Testis (tissue), 3 donors: ENCODE data around the gene BRD3OS. TPM values are rescaled to one million over a fixed set of nuclear protein-coding genes. Genes with fewer than 3 reads are reported as not detected.

ENCODE experiments used
- DNase-seq: peaks from one replicate; pipeline ENCODE4 v3.0.0-alpha.2; 2019
- H3K27ac ChIP-seq, 2 donors: fragments of 200-600 bp; sonication (generic); one replicate each; pipeline ENCODE4 v1.5.1; 2019
- H3K27me3 ChIP-seq: fragments of 200-600 bp; sonication (generic); one replicate; pipeline ENCODE4 v1.5.1; 2019
- H3K36me3 ChIP-seq: fragments of 200-600 bp; sonication (generic); one replicate; pipeline ENCODE4 v1.5.1; 2017; ENCODE audit warnings: low read depth; ENCODE audit errors: missing control alignments
- H3K4me1 ChIP-seq: fragments of 200-600 bp; sonication (generic); one replicate; pipeline ENCODE4 v1.5.1; 2019
- H3K4me3 ChIP-seq, 2 donors: fragments of 200-600 bp; sonication (generic); one replicate each; pipeline ENCODE4 v1.5.1; 2017 to 2019
- H3K9me3 ChIP-seq: fragments of 200-600 bp; sonication (generic); one replicate; pipeline ENCODE4 v1.5.1; 2017
- POLR2A ChIP-seq: fragments of 450-650 bp; IDR thresholded peaks from one replicate; pipeline ENCODE4 v1.6.1; 2017; ENCODE audit warnings: antibody characterized with exemption, mild to moderate bottlenecking, moderate library complexity
- WGBS, 2 donors: methylation state at CpG; one replicate each; pipeline ENCODE4 v1.1.5; 2018; 5-methylcytosine and 5-hydroxymethylcytosine counted together
- intact Hi-C: fragments of 100-400 bp; cut with DNase I; formaldehyde crosslinking; loops from one replicate; pipeline ENCODE4 v1.15.1; 2023; ENCODE audit warnings: low total_unique reads
- polyA plus RNA-seq: library from polyadenylated mRNA; stranded (reverse); fragments of 350-450 nt; fragmentation: Illumina TruSeq; extraction: RNeasy Lipid Tissue Mini Kit (QIAGEN cat#74804); gene quantifications from one replicate; pipeline ENCODE4 v1.2.3, GENCODE V29; 2014; ENCODE audit warnings: low read depth, low replicate concordance; ENCODE audit not compliant: insufficient read depth
- total RNA-seq, 2 donors: library from RNA; depleted of rRNA; stranded (reverse); fragments of >200 nt; gene quantifications; one replicate each; pipeline ENCODE4 v1.2.3, GENCODE V29; 2016
- TF ChIP-seq, protein P1 (sequence below), 3 experiments: fragments of 450-650 bp in 2 of 3; fragments of 200-600 bp in 1 of 3; sonication (generic) in 1 of 3; IDR thresholded peaks; one replicate each; pipeline ENCODE4 v1.5.1; 2016 to 2019; ENCODE audit warnings: antibody characterized with exemption in 3 of 3, mild to moderate bottlenecking in 2 of 3, moderate library complexity in 1 of 3

Gene BRD3OS
- total and polyA plus RNA-seq, 3 donors from 2014 or later: 18.9 to 29.5 (median 19.0) TPM

DNA sequence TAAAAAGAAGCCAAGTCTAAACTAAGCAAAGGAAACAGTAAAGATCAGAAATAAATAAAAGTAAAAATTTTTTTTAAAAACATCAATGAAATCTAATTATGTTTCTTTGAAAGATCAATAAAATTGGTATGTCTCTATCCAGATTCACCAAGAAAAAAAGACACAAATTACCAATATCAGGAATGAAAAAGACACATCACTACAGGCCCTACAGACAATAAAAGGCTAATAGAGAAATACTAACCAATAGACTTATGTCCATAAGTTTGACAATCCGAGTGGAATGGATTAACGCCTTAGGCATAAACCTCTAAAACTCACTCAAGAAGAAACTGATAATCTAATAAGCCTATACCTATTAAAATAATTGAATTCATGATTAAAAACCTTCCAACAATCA lies 12.4 kb downstream of the BRD3OS start:
- intact Hi-C loops: no loop called here
- TF ChIP-seq, protein P1, sequence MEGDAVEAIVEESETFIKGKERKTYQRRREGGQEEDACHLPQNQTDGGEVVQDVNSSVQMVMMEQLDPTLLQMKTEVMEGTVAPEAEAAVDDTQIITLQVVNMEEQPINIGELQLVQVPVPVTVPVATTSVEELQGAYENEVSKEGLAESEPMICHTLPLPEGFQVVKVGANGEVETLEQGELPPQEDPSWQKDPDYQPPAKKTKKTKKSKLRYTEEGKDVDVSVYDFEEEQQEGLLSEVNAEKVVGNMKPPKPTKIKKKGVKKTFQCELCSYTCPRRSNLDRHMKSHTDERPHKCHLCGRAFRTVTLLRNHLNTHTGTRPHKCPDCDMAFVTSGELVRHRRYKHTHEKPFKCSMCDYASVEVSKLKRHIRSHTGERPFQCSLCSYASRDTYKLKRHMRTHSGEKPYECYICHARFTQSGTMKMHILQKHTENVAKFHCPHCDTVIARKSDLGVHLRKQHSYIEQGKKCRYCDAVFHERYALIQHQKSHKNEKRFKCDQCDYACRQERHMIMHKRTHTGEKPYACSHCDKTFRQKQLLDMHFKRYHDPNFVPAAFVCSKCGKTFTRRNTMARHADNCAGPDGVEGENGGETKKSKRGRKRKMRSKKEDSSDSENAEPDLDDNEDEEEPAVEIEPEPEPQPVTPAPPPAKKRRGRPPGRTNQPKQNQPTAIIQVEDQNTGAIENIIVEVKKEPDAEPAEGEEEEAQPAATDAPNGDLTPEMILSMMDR (IDR thresholded peaks at IDR 0.05): no peak
- no peak for TF ChIP-seq POLR2A
- DNase-seq: no peak
- H3K4me3 ChIP-seq: no peak overlapping the region
- no peaks in the 10 kb centered on the region for H3K36me3 ChIP-seq
- H3K9me3 ChIP-seq: no peaks in the 10 kb centered on the region
- WGBS, 2 donors: 93 to 96% methylated on average over 2 of the region's 2 CpGs
- H3K27ac ChIP-seq: no peak overlapping the region
- peaks cover 7% of the 10 kb centered on the region for H3K4me1 ChIP-seq
- no peaks in the 10 kb centered on the region for H3K27me3 ChIP-seq

DNA sequence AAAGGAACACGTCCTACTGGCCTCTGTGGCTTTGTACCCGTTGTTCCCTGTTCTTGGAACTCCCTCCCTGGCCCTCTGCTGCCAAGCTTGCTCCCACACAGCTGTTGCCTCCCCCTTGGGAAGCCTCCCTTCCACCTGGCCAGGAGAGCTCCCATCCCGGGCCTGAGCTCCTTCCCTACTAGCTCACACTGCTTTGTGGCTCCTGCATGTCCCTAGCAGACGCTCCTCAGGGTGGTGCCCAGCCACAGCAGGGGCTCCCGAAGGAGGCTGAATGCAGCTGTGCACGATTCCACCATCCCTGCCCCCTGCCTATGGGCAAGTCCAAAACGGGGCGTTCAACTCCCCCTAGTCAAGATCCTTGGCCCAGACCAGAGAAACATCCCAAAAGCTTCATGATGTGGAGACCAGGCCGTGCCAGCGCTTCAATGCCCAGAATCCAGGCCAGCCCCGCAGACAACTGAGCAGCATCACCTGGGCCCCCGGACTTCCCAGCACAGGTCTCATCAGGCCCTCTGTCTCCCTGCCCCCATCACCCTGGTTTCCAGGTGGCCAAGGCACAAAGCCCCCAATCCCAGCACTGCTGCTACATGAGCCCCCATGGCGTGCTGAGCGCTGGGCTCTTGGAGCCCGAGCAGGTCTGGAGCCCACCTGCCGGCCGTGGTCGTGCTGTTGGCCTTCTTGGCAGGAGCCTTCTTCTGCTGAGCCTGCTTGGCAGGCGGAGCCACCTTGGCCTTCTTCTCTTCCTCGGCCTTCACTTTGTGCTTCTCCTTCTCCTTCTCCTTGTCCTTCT lies 14.3 kb downstream of the BRD3OS start:
- Histone ChIP-seq H3K27ac (no peak overlapping the region), H3K36me3 (no peaks in the 10 kb centered on the region), H3K9me3 (no peaks in the 10 kb centered on the region), H3K27me3 (no peaks in the 10 kb centered on the region), H3K4me1 (peaks cover 11% of the 10 kb centered on the region), H3K4me3 (no peak overlapping the region)
- DNase-seq: no peak
- 82 to 84% methylated on average over 20 of the region's 20 CpGs for WGBS, 2 donors
- TF ChIP-seq, protein P1 (IDR thresholded peaks at IDR 0.05): no peak
- no peak for TF ChIP-seq POLR2A
- intact Hi-C loops: no loop called here

DNA sequence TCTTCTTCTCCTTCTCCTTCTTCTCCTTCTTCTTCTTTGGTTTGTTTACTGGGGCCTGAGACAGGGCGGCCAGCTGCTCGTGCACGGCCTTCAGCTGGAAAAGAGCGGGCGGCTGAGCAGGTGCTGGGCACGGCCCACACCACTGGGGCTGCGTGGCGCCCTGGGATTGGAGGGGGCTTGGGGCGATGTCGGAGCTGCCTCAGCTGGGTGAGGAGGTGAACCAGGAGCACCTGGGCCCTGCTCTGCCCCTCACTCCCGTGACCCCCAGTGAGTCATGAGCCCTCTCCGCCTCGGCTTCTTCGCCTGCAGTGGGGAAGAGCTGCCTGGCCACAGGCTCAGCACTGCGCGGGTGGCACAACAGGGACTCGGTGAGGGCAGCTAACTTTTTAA lies 14.9 kb downstream of the BRD3OS start:
- no peak for TF ChIP-seq POLR2A
- TF ChIP-seq, protein P1 (IDR thresholded peaks at IDR 0.05): no peak
- no peaks in the 10 kb centered on the region for H3K36me3 ChIP-seq
- intact Hi-C loops: no loop called here
- H3K4me1 ChIP-seq: peaks cover 11% of the 10 kb centered on the region
- no peaks in the 10 kb centered on the region for H3K9me3 ChIP-seq
- no peak overlapping the region for H3K4me3 ChIP-seq
- H3K27ac ChIP-seq: no peak overlapping the region
- 94 to 95% methylated on average over 17 of the region's 17 CpGs for WGBS, 2 donors
- H3K27me3 ChIP-seq: no peaks in the 10 kb centered on the region
- no peak for DNase-seq

DNA sequence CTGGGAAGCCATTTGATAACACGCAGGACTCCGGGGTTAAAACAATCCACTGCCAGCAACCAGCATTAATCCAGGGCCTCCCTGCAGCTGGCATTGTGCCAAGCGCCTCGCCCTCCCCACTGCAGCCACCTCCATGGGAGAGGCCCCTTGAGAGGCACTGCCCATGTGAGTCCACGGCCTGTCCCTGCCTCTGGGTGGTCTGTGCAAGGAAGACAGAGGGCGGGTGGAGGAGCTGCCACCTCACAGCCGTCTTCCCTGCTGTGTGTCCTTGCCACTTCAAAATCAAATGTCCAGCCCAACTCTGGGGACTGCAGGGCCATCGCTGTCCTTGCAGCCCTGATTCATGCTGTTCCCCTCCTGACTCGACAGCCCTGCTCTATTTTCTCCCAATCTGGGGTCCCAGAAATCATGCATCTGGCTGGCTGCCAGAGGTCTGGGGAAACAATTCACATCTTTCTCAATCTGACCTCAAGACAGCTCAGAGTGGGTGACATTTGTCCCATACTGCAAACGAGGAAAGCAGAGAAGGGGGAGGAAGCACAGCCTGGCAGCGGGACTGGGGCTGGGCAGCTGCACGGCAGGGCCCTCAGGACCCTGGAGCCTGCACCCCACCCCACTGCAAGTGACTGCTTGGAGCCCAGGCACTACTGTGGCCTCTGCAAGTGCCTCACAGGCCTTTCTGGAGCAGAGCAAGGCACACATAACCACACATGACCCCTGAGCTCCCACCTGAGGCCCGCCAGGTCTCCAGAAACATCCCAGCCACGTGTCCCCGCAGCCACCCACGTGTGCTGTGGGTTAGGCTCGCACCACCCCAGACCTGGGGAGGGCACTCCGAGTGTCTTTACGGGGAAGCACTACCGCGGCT lies 15.7 kb downstream of the BRD3OS start:
- no peak for DNase-seq
- Histone ChIP-seq H3K4me3 (no peak overlapping the region), H3K9me3 (no peaks in the 10 kb centered on the region), H3K4me1 (peaks cover 11% of the 10 kb centered on the region), H3K27ac (no peak overlapping the region), H3K36me3 (no peaks in the 10 kb centered on the region), H3K27me3 (no peaks in the 10 kb centered on the region)
- TF ChIP-seq POLR2A: no peak
- TF ChIP-seq, protein P1 (IDR thresholded peaks at IDR 0.05): no peak
- WGBS, 2 donors: 72 to 74% methylated on average over 8 to 21 of the region's 21 CpGs
- intact Hi-C loops: no loop called here
